Thymus (tissue), 11 donors: ENCODE results near the gene NUPR1. TPM values are rescaled to one million over a fixed set of nuclear protein-coding genes. Genes with fewer than 3 reads are reported as not detected.
"Not testable (repeated sequence)": the region's sequence is repeated elsewhere in the genome, so short reads cannot be mapped to it uniquely, and the experiment has no call there.

Source experiments
- DNase-seq, 9 donors: peaks; one replicate each; pipeline ENCODE4 v3.0.0-alpha.2; 2013; ENCODE audit warnings: low spot score in 9 of 9, low read depth in 6 of 9, missing footprints in 1 of 9
- H3K27ac ChIP-seq, 2 donors: one replicate each; pipeline ENCODE4 v1.5.1; 2013; ENCODE audit warnings: control low read depth in 1 of 2, low read depth in 1 of 2, low read length in 1 of 2, mild to moderate bottlenecking in 1 of 2, moderate library complexity in 1 of 2
- H3K27me3 ChIP-seq, 2 donors: one replicate each; pipeline ENCODE4 v1.5.1; 2013; ENCODE audit warnings: low read length in 1 of 2; ENCODE audit not compliant: control insufficient read depth in 2 of 2, insufficient read depth in 1 of 2
- H3K36me3 ChIP-seq, 2 donors: one replicate each; pipeline ENCODE4 v1.5.1; 2013; ENCODE audit warnings: low read length in 1 of 2, mild to moderate bottlenecking in 1 of 2, moderate library complexity in 1 of 2; ENCODE audit not compliant: control insufficient read depth in 2 of 2, insufficient read depth in 2 of 2
- H3K4me1 ChIP-seq, 2 donors: one replicate each; pipeline ENCODE4 v1.5.1; 2013; ENCODE audit warnings: low read length in 2 of 2; ENCODE audit not compliant: control insufficient read depth in 2 of 2, insufficient read depth in 2 of 2
- H3K4me3 ChIP-seq, 2 donors: one replicate each; pipeline ENCODE4 v1.5.1; 2013; ENCODE audit warnings: low read length in 2 of 2, control low read depth in 1 of 2, mild to moderate bottlenecking in 1 of 2
- H3K9me3 ChIP-seq, 2 donors: one replicate each; pipeline ENCODE4 v1.5.1; 2013; ENCODE audit warnings: low read length in 1 of 2, mild to moderate bottlenecking in 1 of 2; ENCODE audit not compliant: control insufficient read depth in 2 of 2, insufficient read depth in 1 of 2
- WGBS: extraction: QIAGEN DNeasy Blood & Tissue Kit; methylation state at CpG from one replicate; pipeline ENCODE4 v1.1.7; 2013; 5-methylcytosine and 5-hydroxymethylcytosine counted together
- polyA plus RNA-seq: library from polyadenylated mRNA; stranded (reverse); fragments of 200-250 nt; gene quantifications from one replicate; pipeline ENCODE4 v1.2.3, GENCODE V29; 2013
- total RNA-seq: library from RNA; stranded (reverse); fragments of 120-200 nt; gene quantifications from one replicate; pipeline ENCODE4 v1.2.4, GENCODE V29; 2013
- donor health status: healthy.

The NUPR1 gene
- total and polyA plus RNA-seq, 2 donors: 29.6 to 294 TPM

DNA sequence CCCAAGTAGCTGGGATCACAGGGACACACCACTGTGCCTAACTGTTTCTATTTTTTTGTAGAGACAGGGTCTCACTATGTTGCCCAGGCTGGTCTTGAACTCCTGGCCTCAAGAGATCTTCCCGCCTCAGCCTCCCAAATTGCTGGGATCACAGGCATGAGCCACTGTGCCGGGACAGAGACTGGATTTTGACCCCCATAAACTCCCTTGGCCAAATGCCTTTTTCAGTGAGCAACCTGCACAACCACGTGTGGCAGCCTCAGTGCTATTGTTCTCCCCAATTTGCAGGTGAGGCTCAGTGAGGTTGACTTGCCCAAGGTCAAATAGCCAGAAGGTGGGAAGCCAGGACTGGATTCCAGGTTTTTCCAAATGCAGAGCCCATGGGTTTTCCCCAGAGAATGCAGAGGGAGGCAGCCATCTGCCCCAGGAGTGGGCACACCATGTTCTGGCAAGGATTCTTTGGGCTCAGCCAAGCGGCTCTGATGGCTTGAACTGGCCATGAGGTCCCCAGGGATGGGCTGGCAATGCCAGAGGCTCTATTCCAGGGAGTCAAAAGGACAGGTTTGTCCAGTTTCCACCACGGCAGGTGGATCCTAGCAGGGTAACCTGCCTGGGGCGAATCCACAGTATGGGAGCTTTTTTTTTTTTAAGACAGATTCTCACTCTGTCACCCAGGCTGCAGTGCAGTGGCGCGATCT lies 33.9 kb downstream of the NUPR1 start:
- Histone ChIP-seq H3K4me1 (peaks cover 3 to 7% of the 10 kb centered on the region in 2 donors), H3K27me3 (peaks cover 0 to 3% of the 10 kb centered on the region in 2 donors), H3K4me3 (no peak overlapping the region), H3K36me3 (no peaks in the 10 kb centered on the region), H3K9me3 (no peaks in the 10 kb centered on the region), H3K27ac (no peak overlapping the region)
- WGBS: 88% methylated on average over 8 of the region's 8 CpGs
- no peak for DNase-seq

DNA sequence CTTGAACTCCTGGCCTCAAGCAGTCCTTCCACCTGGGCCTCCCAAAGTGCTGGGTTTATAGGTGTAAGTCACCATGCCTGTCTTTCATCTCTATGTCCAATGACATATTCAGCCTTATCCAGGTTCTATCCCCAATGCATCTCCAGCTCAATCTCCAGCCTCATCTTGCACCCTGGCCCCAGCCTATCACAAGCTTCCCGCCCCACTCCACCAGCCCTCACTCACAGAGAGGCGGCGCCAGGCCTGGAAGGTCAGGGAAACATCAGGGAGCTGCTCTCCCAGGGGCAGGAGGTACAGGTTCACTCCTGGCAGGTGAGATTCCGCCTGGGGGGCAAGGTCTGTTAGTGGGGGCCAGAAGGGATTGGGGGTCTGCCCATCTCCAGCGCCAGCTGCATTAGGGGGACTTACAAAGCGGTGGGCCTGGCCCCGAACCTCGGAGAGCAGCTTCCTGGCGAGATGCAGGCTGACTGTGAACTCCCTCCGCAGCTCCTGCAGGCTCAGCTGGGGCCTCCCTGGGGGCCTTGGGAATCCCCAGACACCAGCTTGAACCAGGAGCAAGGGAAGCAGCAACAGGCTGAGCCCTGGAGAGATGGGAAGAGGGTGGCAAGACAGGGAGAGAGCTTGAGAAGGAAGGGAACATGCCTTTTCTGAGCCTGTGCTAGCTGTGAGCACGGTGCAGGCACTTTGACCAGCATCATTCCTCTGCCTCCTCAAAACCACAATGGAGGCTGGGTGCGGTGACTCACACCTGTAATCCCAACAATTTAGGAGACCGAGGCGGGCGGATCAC lies 35.1 kb downstream of the NUPR1 start:
- DNase-seq: no peak

DNA sequence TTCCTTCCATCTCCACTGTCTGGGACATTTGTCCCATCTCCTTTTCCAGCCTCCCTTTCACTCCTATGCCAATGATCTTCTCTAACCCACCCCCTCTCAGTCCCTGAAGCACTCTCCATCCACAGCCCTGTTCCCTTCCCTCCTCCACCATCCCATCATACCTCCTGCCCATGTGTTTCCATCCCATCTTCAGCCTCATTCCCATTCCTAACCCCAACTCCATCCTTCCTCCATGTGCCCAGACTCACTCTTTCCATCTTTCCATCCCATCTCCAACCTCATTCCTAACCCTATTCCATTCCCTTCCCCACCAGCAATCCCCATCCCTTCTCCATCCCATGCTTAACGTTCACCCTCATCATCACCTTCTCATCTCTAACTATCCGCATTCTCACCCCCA lies 36.5 kb downstream of the NUPR1 start:
- Histone ChIP-seq H3K27me3 (peaks cover 0 to 3% of the 10 kb centered on the region in 2 donors), H3K27ac (no peak overlapping the region), H3K4me3 (no peak overlapping the region), H3K9me3 (no peaks in the 10 kb centered on the region), H3K36me3 (no peaks in the 10 kb centered on the region), H3K4me1 (no peaks in the 10 kb centered on the region)
- no peak for DNase-seq
- 88% methylated on average over 2 of the region's 2 CpGs for WGBS

More for the DNA sequence above, 35.1 kb downstream of the NUPR1 start:
- Histone ChIP-seq H3K36me3 (no peaks in the 10 kb centered on the region), H3K4me3 (no peak overlapping the region), H3K4me1 (peaks cover 3 to 7% of the 10 kb centered on the region in 2 donors), H3K27ac (no peak overlapping the region), H3K27me3 (peaks cover 0 to 3% of the 10 kb centered on the region in 2 donors), H3K9me3 (no peaks in the 10 kb centered on the region)
- 92% methylated on average over 15 of the region's 15 CpGs for WGBS

DNA sequence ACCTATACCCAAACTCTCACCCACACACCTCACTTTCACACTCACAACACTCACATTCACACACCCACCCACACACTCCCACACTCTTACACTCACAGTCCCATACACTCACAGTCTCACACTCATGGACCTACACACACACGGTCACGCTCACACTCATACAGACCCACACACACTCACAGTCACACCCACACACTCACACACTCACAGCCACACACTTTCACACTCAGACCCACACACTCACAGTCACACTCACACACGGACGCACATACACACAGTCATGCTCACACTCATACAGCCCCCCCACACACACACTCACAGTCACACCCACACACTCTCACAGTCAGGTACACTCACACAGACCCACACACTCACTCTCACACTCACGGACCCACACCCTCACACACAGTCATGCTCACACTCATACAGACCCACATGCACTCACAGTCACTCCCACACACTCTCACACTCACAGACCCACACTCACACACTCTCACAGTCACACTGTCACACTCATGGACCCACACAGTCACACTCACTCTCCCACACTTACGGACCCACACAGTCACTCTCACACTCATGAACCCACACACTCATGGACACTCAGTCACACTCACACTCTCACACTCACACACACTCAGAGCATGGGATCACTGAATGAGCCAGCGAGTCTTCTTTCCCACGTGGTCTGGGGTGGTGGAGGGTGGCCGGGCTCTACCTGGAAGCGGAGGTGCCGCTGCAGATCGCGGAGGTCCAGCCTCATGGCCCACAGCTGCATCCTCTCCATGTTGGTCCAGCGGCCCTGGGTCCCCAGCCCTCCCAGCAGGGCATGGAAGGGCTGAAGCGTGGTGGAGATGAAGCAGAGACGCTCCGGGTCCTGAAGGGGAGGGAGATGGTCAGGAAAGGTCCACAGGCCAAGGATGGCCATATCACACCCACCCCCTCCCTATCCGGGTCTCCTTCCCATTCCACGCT lies 37.2 kb downstream of the NUPR1 start:
- 95% methylated on average over 19 of the region's 19 CpGs for WGBS
- H3K4me1 ChIP-seq: no peaks in the 10 kb centered on the region

DNA sequence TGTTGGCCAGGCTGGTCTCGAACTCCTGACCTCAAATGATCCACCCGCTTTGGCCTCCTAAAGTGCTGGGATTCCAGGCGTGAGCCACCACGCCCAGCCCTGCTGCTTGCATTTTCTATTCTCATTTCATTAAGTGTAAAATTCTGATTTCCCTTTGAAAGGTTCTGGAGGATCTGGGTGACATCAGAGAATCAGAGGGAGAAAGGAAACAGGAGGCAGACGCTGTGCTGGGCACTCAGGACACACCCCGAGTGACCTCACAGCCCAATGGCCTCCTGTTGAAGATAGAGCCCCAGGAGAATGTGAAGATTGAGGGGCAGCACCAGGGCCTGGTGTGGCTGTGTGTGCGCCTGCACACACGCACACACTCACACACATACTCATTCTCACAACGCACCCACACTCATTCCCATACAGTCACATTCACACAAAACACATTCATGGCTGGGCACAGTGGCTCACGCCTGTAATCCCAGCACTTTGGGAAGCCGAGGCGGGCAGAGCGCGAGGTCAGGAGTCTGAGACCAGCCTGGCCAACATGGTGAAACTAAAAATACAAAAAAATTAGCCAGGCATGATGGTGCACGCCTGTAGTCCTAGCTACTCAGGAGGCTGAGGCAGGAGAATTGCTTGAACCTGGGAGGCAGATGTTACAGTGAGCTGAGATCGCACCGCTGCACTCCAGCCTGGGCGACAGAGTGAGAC lies 38.1 kb downstream of the NUPR1 start:
- H3K36me3 ChIP-seq, H3K9me3 ChIP-seq, H3K4me3 ChIP-seq, H3K27me3 ChIP-seq, H3K4me1 ChIP-seq, DNase-seq, H3K27ac ChIP-seq: not testable (repeated sequence)
- WGBS: 96% methylated on average over 18 of the region's 18 CpGs

More for the DNA sequence above, 37.2 kb downstream of the NUPR1 start:
- no peak overlapping the region for H3K27ac ChIP-seq
- DNase-seq: no peak
- no peaks in the 10 kb centered on the region for H3K9me3 ChIP-seq
- H3K27me3 ChIP-seq: peaks cover 0 to 3% of the 10 kb centered on the region in 2 donors
- no peaks in the 10 kb centered on the region for H3K36me3 ChIP-seq
- H3K4me3 ChIP-seq: no peak overlapping the region

DNA sequence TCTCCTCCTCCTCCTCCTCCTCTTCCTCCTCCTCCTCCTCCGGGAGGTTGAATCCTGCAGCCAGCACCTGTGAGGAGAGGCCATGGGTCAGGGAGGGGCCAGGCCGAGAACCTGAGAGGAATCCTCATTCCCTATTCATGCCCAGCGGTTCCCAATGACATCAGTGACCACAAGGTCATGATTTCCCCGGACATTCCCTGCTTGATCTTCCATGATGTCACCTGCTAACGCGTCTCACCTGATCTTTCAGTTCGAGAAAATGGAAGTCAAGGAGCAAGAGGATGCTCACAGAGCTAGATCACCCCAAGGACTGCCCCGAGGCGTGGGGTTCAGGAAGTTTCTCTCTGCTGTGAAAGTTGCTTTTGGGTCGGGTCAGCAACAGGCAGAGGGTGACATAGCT lies 38.9 kb downstream of the NUPR1 start:
- Histone ChIP-seq H3K4me3 (no peak overlapping the region), H3K27me3 (no peaks in the 10 kb centered on the region), H3K9me3 (no peaks in the 10 kb centered on the region), H3K27ac (no peak overlapping the region), H3K4me1 (peaks cover 3 to 12% of the 10 kb centered on the region in 2 donors), H3K36me3 (no peaks in the 10 kb centered on the region)
- DNase-seq: no peak
- whole genome bisulfite sequencing: 94% methylated on average over 9 of the region's 10 CpGs

DNA sequence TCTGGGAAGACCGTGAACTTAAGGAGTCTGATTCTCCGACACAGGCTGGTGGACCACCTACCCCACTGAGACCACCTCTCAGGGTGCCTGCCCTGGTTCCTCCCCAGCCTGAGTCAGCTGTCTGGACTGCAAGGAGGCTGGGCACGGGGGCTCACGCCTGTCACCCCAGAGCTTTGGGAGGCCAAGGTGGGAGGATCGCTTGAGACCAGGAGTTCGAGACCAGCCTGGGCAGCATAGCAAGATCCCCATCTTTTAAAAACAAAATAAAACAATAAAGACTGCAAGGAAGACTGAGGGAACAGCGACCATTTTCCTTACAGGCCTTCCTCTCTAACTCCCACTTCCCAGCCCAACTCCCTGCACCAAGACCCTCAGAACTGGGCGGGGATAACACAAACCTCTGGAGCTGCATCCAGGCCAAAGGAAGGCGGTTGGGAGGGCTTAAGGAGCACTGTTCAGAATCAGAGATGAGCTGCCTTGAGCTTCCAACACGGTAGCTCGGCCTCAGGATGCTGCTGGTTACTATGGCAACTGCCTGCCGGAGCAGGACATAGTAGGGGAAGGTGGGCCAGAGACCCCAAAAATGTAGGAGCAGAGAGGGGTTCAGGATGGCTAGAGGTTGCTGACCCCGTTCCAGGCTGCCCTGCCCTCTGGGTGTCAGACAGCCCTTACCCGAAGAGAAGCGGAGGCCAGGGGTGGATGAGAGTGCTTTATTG lies 40.0 kb downstream of the NUPR1 start:
- Histone ChIP-seq H3K27ac (no peak overlapping the region), H3K27me3 (no peaks in the 10 kb centered on the region), H3K4me1 (peaks cover 10 to 22% of the 10 kb centered on the region in 2 donors), H3K9me3 (no peaks in the 10 kb centered on the region), H3K36me3 (no peaks in the 10 kb centered on the region), H3K4me3 (no peak overlapping the region)
- WGBS: 97% methylated on average over 15 of the region's 15 CpGs
- DNase-seq: no peak
